IPS-15b (cell line): ENCODE measurements around the gene CLSTN2.

Source experiments
- H3K27me3 ChIP-seq: one replicate; pipeline ENCODE4 v1.6.1; 2013; ENCODE audit warnings: low read length; ENCODE audit not compliant: control insufficient read depth, insufficient read depth
- H3K36me3 ChIP-seq: one replicate; pipeline ENCODE4 v1.6.1; 2013; ENCODE audit warnings: low read length; ENCODE audit not compliant: control insufficient read depth, insufficient read depth
- H3K4me1 ChIP-seq: one replicate; pipeline ENCODE4 v1.6.1; 2013; ENCODE audit warnings: mild to moderate bottlenecking, low read length; ENCODE audit not compliant: control insufficient read depth, insufficient read depth
- H3K4me3 ChIP-seq: one replicate; pipeline ENCODE4 v1.5.1; 2013; ENCODE audit warnings: low read depth, low read length
- H3K9ac ChIP-seq: one replicate; pipeline ENCODE4 v1.6.1; 2013; ENCODE audit warnings: low read depth, mild to moderate bottlenecking, low read length
- H3K9me3 ChIP-seq: one replicate; pipeline ENCODE4 v1.6.1; 2013; ENCODE audit warnings: mild to moderate bottlenecking, low read length; ENCODE audit not compliant: control insufficient read depth, insufficient read depth

Gene CLSTN2

GRCh38 chr3:140188285-140188684, 253.3 kb downstream of the CLSTN2 start:
- Histone ChIP-seq H3K9ac (no peak overlapping the region), H3K9me3 (no peaks in the 10 kb centered on the region), H3K4me3 (no peak overlapping the region), H3K4me1 (no peaks in the 10 kb centered on the region), H3K27me3 (no peaks in the 10 kb centered on the region), H3K36me3 (no peaks in the 10 kb centered on the region)

GRCh38 chr3:140189267-140189666, 254.3 kb downstream of the CLSTN2 start:
- H3K27me3 ChIP-seq: no peaks in the 10 kb centered on the region
- no peak overlapping the region for H3K4me3 ChIP-seq
- H3K9ac ChIP-seq: no peak overlapping the region
- no peaks in the 10 kb centered on the region for H3K9me3 ChIP-seq
- no peaks in the 10 kb centered on the region for H3K36me3 ChIP-seq
- no peaks in the 10 kb centered on the region for H3K4me1 ChIP-seq

GRCh38 chr3:140189976-140190375, 255.0 kb downstream of the CLSTN2 start:
- Histone ChIP-seq H3K36me3 (no peaks in the 10 kb centered on the region), H3K9ac (no peak overlapping the region), H3K9me3 (no peaks in the 10 kb centered on the region), H3K4me3 (no peak overlapping the region), H3K4me1 (no peaks in the 10 kb centered on the region), H3K27me3 (no peaks in the 10 kb centered on the region)

- Histone ChIP-seq H3K9ac (no peak overlapping the region), H3K36me3 (no peaks in the 10 kb centered on the region), H3K4me3 (no peak overlapping the region), H3K4me1 (no peaks in the 10 kb centered on the region), H3K27me3 (no peaks in the 10 kb centered on the region), H3K9me3 (no peaks in the 10 kb centered on the region)
These were observed 262.0 kb downstream of the CLSTN2 start for GRCh38 chr3:140196970-140197369.

GRCh38 chr3:140198242-140198641, 263.3 kb downstream of the CLSTN2 start:
- Histone ChIP-seq H3K27me3 (no peaks in the 10 kb centered on the region), H3K4me1 (peaks cover 7% of the 10 kb centered on the region), H3K4me3 (no peak overlapping the region), H3K9ac (no peak overlapping the region), H3K36me3 (no peaks in the 10 kb centered on the region), H3K9me3 (no peaks in the 10 kb centered on the region)

GRCh38 chr3:140199008-140199407, 264.0 kb downstream of the CLSTN2 start:
- Histone ChIP-seq H3K9me3 (no peaks in the 10 kb centered on the region), H3K27me3 (no peaks in the 10 kb centered on the region), H3K9ac (no peak overlapping the region), H3K4me3 (no peak overlapping the region), H3K4me1 (peaks cover 14% of the 10 kb centered on the region), H3K36me3 (no peaks in the 10 kb centered on the region)

- Histone ChIP-seq H3K27me3 (no peaks in the 10 kb centered on the region), H3K4me1 (peaks cover 18% of the 10 kb centered on the region), H3K36me3 (no peaks in the 10 kb centered on the region), H3K9ac (no peak overlapping the region), H3K4me3 (no peak overlapping the region), H3K9me3 (no peaks in the 10 kb centered on the region)
These were observed 264.8 kb downstream of the CLSTN2 start for GRCh38 chr3:140199743-140200142.

- no peak overlapping the region for H3K4me3 ChIP-seq
- H3K4me1 ChIP-seq: peaks cover 30% of the 10 kb centered on the region
- H3K27me3 ChIP-seq: no peaks in the 10 kb centered on the region
- H3K36me3 ChIP-seq: no peaks in the 10 kb centered on the region
- H3K9ac ChIP-seq: no peak overlapping the region
- no peaks in the 10 kb centered on the region for H3K9me3 ChIP-seq
These were observed 268.5 kb downstream of the CLSTN2 start for GRCh38 chr3:140203510-140203909.

- H3K9ac ChIP-seq: no peak overlapping the region
These were observed 269.4 kb downstream of the CLSTN2 start for GRCh38 chr3:140204271-140204984.

GRCh38 chr3:140205598-140205997, 270.6 kb downstream of the CLSTN2 start:
- Histone ChIP-seq H3K4me3 (no peak overlapping the region), H3K9ac (no peak overlapping the region), H3K4me1 (peaks cover 30% of the 10 kb centered on the region), H3K36me3 (no peaks in the 10 kb centered on the region), H3K9me3 (no peaks in the 10 kb centered on the region), H3K27me3 (no peaks in the 10 kb centered on the region)

More at GRCh38 chr3:140204271-140204984, 269.4 kb downstream of the CLSTN2 start:
- Histone ChIP-seq H3K4me3 (no peak overlapping the region), H3K36me3 (no peaks in the 10 kb centered on the region), H3K27me3 (no peaks in the 10 kb centered on the region), H3K9me3 (no peaks in the 10 kb centered on the region), H3K4me1 (peaks cover 30% of the 10 kb centered on the region)

GRCh38 chr3:140206196-140207040, 271.4 kb downstream of the CLSTN2 start:
- H3K36me3 ChIP-seq: no peaks in the 10 kb centered on the region
- H3K4me1 ChIP-seq: peaks cover 30% of the 10 kb centered on the region
- no peaks in the 10 kb centered on the region for H3K9me3 ChIP-seq
- H3K27me3 ChIP-seq: no peaks in the 10 kb centered on the region
- no peak overlapping the region for H3K4me3 ChIP-seq
- H3K9ac ChIP-seq: no peak overlapping the region

- Histone ChIP-seq H3K4me3 (no peak overlapping the region), H3K9me3 (no peaks in the 10 kb centered on the region), H3K27me3 (no peaks in the 10 kb centered on the region), H3K4me1 (peaks cover 30% of the 10 kb centered on the region), H3K9ac (no peak overlapping the region), H3K36me3 (no peaks in the 10 kb centered on the region)
These were observed 272.6 kb downstream of the CLSTN2 start for GRCh38 chr3:140207541-140207940.
